ENCODE results near the gene RELCH.

Gene RELCH

GRCh38 chr18:62264984-62265383 is 77.9 kb downstream of the RELCH start:
- H3K4me3 Mint-ChIP-seq: no peak overlapping the region
- ATAC-seq (no peak), DNase-seq (ENCODE audit: low spot score in 2 of 2) (no peak)
- no peaks in the 10 kb centered on the region for H3K9me3 Mint-ChIP-seq
- H3K4me1 Mint-ChIP-seq: no peaks in the 10 kb centered on the region
- no peak overlapping the region for H3K27ac Mint-ChIP-seq
- H3K36me3 Mint-ChIP-seq: peaks cover 82% of the 10 kb centered on the region

- ATAC-seq (no peak), DNase-seq (ENCODE audit: low spot score in 2 of 2) (no peak)
- Mint-ChIP-seq H3K36me3 (peaks cover 79% of the 10 kb centered on the region), H3K27ac (no peak overlapping the region), H3K9me3 (no peaks in the 10 kb centered on the region), H3K4me1 (peaks cover 20% of the 10 kb centered on the region), H3K4me3 (no peak overlapping the region)
Measured at GRCh38 chr18:62277045-62277444, 90.0 kb downstream of the RELCH start.

- H3K27ac Mint-ChIP-seq: no peak overlapping the region
- ATAC-seq (no peak), DNase-seq (ENCODE audit: low spot score in 2 of 2) (no peak)
- H3K9me3 Mint-ChIP-seq: no peaks in the 10 kb centered on the region
- peaks cover 20% of the 10 kb centered on the region for H3K4me1 Mint-ChIP-seq
- no peak overlapping the region for H3K4me3 Mint-ChIP-seq
- H3K36me3 Mint-ChIP-seq: peaks cover 86% of the 10 kb centered on the region
Measured at GRCh38 chr18:62279561-62279960, 92.5 kb downstream of the RELCH start.

- peaks cover 20% of the 10 kb centered on the region for H3K4me1 Mint-ChIP-seq
- H3K27ac Mint-ChIP-seq: no peak overlapping the region
- ATAC-seq (peak; percentile 59), DNase-seq (ENCODE audit: low spot score in 2 of 2) (no peak)
- peaks cover 85% of the 10 kb centered on the region for H3K36me3 Mint-ChIP-seq
- H3K9me3 Mint-ChIP-seq: no peaks in the 10 kb centered on the region
- no peak overlapping the region for H3K4me3 Mint-ChIP-seq
Measured at GRCh38 chr18:62280058-62280457, 93.0 kb downstream of the RELCH start.

- Mint-ChIP-seq H3K36me3 (peaks cover 85% of the 10 kb centered on the region), H3K4me1 (peaks cover 26% of the 10 kb centered on the region), H3K4me3 (no peak overlapping the region), H3K27ac (peak overlapping the region; percentile 71), H3K9me3 (no peaks in the 10 kb centered on the region)
- ATAC-seq (no peak), DNase-seq (ENCODE audit: low spot score in 2 of 2) (no peak)
Measured at GRCh38 chr18:62280786-62281185, 93.7 kb downstream of the RELCH start.

GRCh38 chr18:62281684-62282083 is 94.6 kb downstream of the RELCH start:
- ATAC-seq: peak; percentile 71
- no peak for DNase-seq (ENCODE audit: low spot score in 2 of 2)
- no peaks in the 10 kb centered on the region for H3K9me3 Mint-ChIP-seq
- no peak overlapping the region for H3K27ac Mint-ChIP-seq
- H3K4me3 Mint-ChIP-seq: no peak overlapping the region
- H3K36me3 Mint-ChIP-seq: peaks cover 84% of the 10 kb centered on the region
- H3K4me1 Mint-ChIP-seq: peaks cover 31% of the 10 kb centered on the region

- H3K36me3 Mint-ChIP-seq: peaks cover 80% of the 10 kb centered on the region
- H3K4me1 Mint-ChIP-seq: peaks cover 26% of the 10 kb centered on the region
- no peak overlapping the region for H3K4me3 Mint-ChIP-seq
- H3K27ac Mint-ChIP-seq: no peak overlapping the region
- H3K9me3 Mint-ChIP-seq: no peaks in the 10 kb centered on the region
- DNase-seq (ENCODE audit: low spot score in 2 of 2) (no peak), ATAC-seq (peak; percentile 67)
Measured at GRCh38 chr18:62282188-62282629, 95.2 kb downstream of the RELCH start.

GRCh38 chr18:62284637-62285036 is 97.6 kb downstream of the RELCH start:
- Mint-ChIP-seq H3K27ac (no peak overlapping the region), H3K9me3 (no peaks in the 10 kb centered on the region), H3K4me1 (peaks cover 34% of the 10 kb centered on the region), H3K4me3 (no peak overlapping the region), H3K36me3 (peaks cover 73% of the 10 kb centered on the region)
- DNase-seq (ENCODE audit: low spot score in 2 of 2) (no peak), ATAC-seq (no peak)

GRCh38 chr18:62285281-62285680 is 98.2 kb downstream of the RELCH start:
- Mint-ChIP-seq H3K27ac (peak overlapping the region; percentile 73), H3K4me3 (no peak overlapping the region), H3K9me3 (no peaks in the 10 kb centered on the region), H3K4me1 (peaks cover 31% of the 10 kb centered on the region), H3K36me3 (peaks cover 75% of the 10 kb centered on the region)
- no peak for ATAC-seq
- no peak for DNase-seq (ENCODE audit: low spot score in 2 of 2)

GRCh38 chr18:62287781-62288664 is 101.0 kb downstream of the RELCH start:
- Mint-ChIP-seq H3K36me3 (peaks cover 54% of the 10 kb centered on the region), H3K4me1 (peaks cover 25% of the 10 kb centered on the region), H3K27ac (peak overlapping the region; percentile 24), H3K4me3 (no peak overlapping the region), H3K9me3 (no peaks in the 10 kb centered on the region)
- ATAC-seq (no peak), DNase-seq (ENCODE audit: low spot score in 2 of 2) (no peak)

GRCh38 chr18:62288665-62289008 is 101.6 kb downstream of the RELCH start:
- Mint-ChIP-seq H3K4me3 (no peak overlapping the region), H3K9me3 (no peaks in the 10 kb centered on the region), H3K36me3 (peaks cover 50% of the 10 kb centered on the region), H3K27ac (peak overlapping the region; percentile 11), H3K4me1 (peaks cover 25% of the 10 kb centered on the region)
- no peak for ATAC-seq
- DNase-seq (ENCODE audit: low spot score in 2 of 2): no peak

GRCh38 chr18:62289047-62289446 is 102.0 kb downstream of the RELCH start:
- Mint-ChIP-seq H3K27ac (peak overlapping the region; percentile 11), H3K36me3 (peaks cover 50% of the 10 kb centered on the region), H3K9me3 (no peaks in the 10 kb centered on the region), H3K4me1 (peaks cover 25% of the 10 kb centered on the region), H3K4me3 (no peak overlapping the region)
- peak; percentile 94 for ATAC-seq
- DNase-seq (ENCODE audit: low spot score in 2 of 2): no peak

- no peak overlapping the region for H3K4me3 Mint-ChIP-seq
- H3K4me1 Mint-ChIP-seq: peaks cover 4% of the 10 kb centered on the region
- no peak overlapping the region for H3K27ac Mint-ChIP-seq
- DNase-seq (ENCODE audit: low spot score in 2 of 2): no peak
- no peaks in the 10 kb centered on the region for H3K9me3 Mint-ChIP-seq
- no peak for ATAC-seq
- peaks cover 35% of the 10 kb centered on the region for H3K36me3 Mint-ChIP-seq
Measured at GRCh38 chr18:62294073-62294472, 107.0 kb downstream of the RELCH start.

GRCh38 chr18:62300359-62300963 is 113.4 kb downstream of the RELCH start:
- ATAC-seq: no peak
- H3K27ac Mint-ChIP-seq: no peak overlapping the region

GRCh38 chr18:62301322-62301721 is 114.3 kb downstream of the RELCH start:
- Mint-ChIP-seq H3K4me3 (no peak overlapping the region), H3K36me3 (peaks cover 66% of the 10 kb centered on the region), H3K4me1 (no peaks in the 10 kb centered on the region), H3K9me3 (no peaks in the 10 kb centered on the region), H3K27ac (no peak overlapping the region)
- no peak for ATAC-seq
- no peak for DNase-seq (ENCODE audit: low spot score in 2 of 2)

More at GRCh38 chr18:62300359-62300963, 113.4 kb downstream of the RELCH start:
- Mint-ChIP-seq H3K36me3 (peaks cover 71% of the 10 kb centered on the region), H3K4me1 (no peaks in the 10 kb centered on the region), H3K9me3 (no peaks in the 10 kb centered on the region), H3K4me3 (no peak overlapping the region)
- no peak for DNase-seq (ENCODE audit: low spot score in 2 of 2)

- H3K4me3 Mint-ChIP-seq: no peak overlapping the region
- no peaks in the 10 kb centered on the region for H3K9me3 Mint-ChIP-seq
- peaks cover 10% of the 10 kb centered on the region for H3K36me3 Mint-ChIP-seq
- no peak overlapping the region for H3K27ac Mint-ChIP-seq
- ATAC-seq: no peak
- no peak for DNase-seq (ENCODE audit: low spot score in 2 of 2)
- no peaks in the 10 kb centered on the region for H3K4me1 Mint-ChIP-seq
Measured at GRCh38 chr18:62312851-62313250, 125.8 kb downstream of the RELCH start.

Data from stimulated activated effector memory CD8-positive, alpha-beta T cell treated with anti-CD3 and anti-CD28 coated beads, Interleukin-12 subunit alpha, Interleukin-12 subunit beta, amount 100 ng/mL, for 72 hours (primary cell).